ENCODE results near the gene LRRC7. TPM values are rescaled to one million over a fixed set of nuclear protein-coding genes. Genes with fewer than 3 reads are reported as not detected.

LRRC7 gene
- total RNA-seq, 3 donors from 2014 or later = not detected

DNA sequence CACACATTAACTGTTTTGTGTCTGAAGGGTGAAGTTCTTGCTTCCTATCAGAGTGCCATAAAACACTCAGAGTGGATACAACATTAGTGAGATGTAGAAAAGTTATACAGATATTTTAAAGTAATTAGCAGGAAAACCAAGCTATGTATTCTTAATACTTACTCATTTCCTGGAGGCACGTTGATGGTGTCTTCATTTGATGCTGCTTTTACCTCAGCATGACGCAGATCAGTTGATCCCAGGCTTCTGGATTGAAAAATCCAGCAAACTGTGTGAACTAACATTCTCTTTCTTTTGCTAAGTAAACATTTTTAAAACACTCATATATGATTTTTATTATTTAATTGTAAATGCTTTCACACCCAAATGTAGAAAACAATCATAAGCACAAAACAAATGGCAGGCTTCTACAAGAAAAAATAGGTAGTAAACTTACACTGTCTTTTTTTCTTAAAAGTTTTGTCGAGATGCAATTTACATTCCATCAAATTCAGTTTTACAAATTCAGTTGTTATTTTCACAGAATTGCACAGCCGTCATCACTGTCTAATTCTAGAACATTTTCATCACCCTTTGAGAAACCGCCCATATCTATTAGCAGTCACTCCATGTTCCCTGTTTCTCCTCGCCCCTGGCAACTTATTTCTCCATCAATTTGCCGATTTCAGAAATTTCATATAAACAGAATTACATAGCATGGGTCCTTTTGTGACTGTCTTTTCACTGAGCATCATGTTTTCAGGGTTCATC is 198.9 kb downstream of the LRRC7 start:
- intact Hi-C loops (cut with DNase I; ENCODE audit: low total_unique reads) = no loop called here

GRCh38 chr1:69776555-69776954 is 208.8 kb downstream of the LRRC7 start:
- no peak overlapping the region for H3K4me3 ChIP-seq
- H3K9me3 ChIP-seq = no peaks in the 10 kb centered on the region
- DNase-seq (ENCODE audit: low spot score in 2 of 2) = no peak
- intact Hi-C loops (cut with DNase I; ENCODE audit: low total_unique reads) = no loop called here
- H3K4me1 ChIP-seq = no peaks in the 10 kb centered on the region
- H3K27me3 ChIP-seq = no peaks in the 10 kb centered on the region
- no peaks in the 10 kb centered on the region for H3K36me3 ChIP-seq
- TF ChIP-seq POLR2AphosphoS5 (IDR thresholded peaks at IDR 0.05) = no peak
- TF ChIP-seq, protein P1, sequence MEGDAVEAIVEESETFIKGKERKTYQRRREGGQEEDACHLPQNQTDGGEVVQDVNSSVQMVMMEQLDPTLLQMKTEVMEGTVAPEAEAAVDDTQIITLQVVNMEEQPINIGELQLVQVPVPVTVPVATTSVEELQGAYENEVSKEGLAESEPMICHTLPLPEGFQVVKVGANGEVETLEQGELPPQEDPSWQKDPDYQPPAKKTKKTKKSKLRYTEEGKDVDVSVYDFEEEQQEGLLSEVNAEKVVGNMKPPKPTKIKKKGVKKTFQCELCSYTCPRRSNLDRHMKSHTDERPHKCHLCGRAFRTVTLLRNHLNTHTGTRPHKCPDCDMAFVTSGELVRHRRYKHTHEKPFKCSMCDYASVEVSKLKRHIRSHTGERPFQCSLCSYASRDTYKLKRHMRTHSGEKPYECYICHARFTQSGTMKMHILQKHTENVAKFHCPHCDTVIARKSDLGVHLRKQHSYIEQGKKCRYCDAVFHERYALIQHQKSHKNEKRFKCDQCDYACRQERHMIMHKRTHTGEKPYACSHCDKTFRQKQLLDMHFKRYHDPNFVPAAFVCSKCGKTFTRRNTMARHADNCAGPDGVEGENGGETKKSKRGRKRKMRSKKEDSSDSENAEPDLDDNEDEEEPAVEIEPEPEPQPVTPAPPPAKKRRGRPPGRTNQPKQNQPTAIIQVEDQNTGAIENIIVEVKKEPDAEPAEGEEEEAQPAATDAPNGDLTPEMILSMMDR (IDR thresholded peaks at IDR 0.05) = no peak
- no peak for TF ChIP-seq POLR2A (IDR thresholded peaks at IDR 0.05)
- H3K27ac ChIP-seq = no peak overlapping the region

More for the DNA sequence above, 198.9 kb downstream of the LRRC7 start:
- Histone ChIP-seq H3K27ac (no peak overlapping the region), H3K4me1 (no peaks in the 10 kb centered on the region), H3K36me3 (no peaks in the 10 kb centered on the region), H3K9me3 (no peaks in the 10 kb centered on the region), H3K4me3 (no peak overlapping the region), H3K27me3 (no peaks in the 10 kb centered on the region)
- DNase-seq (ENCODE audit: low spot score in 2 of 2) = no peak
- TF ChIP-seq, protein P1 (IDR thresholded peaks at IDR 0.05) = no peak
- TF ChIP-seq POLR2AphosphoS5 (IDR thresholded peaks at IDR 0.05) (no peak), POLR2A (IDR thresholded peaks at IDR 0.05) (no peak)

DNA sequence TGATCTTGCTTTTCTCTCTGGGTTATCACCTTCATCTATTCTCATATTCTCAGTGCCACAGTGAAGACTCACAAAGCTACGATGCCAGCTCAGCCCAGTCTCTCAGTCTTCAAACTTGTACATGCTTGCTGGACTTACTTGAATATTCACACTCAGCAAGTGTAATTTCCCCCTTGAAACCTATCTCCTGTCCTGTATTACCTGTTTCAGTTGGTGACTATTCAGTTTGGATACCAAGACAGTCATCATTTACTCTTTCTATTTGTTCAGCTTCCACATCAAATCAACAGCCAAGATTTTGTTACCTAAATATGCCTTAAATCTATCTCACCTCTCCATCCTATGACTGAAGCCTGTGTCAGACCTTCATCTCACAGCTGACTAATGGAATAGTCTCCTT is 209.7 kb downstream of the LRRC7 start:
- no peaks in the 10 kb centered on the region for H3K9me3 ChIP-seq
- intact Hi-C loops (cut with DNase I; ENCODE audit: low total_unique reads) = no loop called here
- TF ChIP-seq POLR2AphosphoS5 (IDR thresholded peaks at IDR 0.05) (no peak), POLR2A (IDR thresholded peaks at IDR 0.05) (no peak)
- TF ChIP-seq, protein P1 (IDR thresholded peaks at IDR 0.05) = no peak
- no peak for DNase-seq (ENCODE audit: low spot score in 2 of 2)
- no peaks in the 10 kb centered on the region for H3K4me1 ChIP-seq
- no peaks in the 10 kb centered on the region for H3K27me3 ChIP-seq
- no peak overlapping the region for H3K4me3 ChIP-seq
- no peak overlapping the region for H3K27ac ChIP-seq
- H3K36me3 ChIP-seq = no peaks in the 10 kb centered on the region

- Histone ChIP-seq H3K27me3 (no peaks in the 10 kb centered on the region), H3K36me3 (no peaks in the 10 kb centered on the region), H3K4me1 (no peaks in the 10 kb centered on the region), H3K9me3 (no peaks in the 10 kb centered on the region), H3K4me3 (no peak overlapping the region), H3K27ac (no peak overlapping the region)
- intact Hi-C loops (cut with DNase I; ENCODE audit: low total_unique reads) = no loop called here
- TF ChIP-seq POLR2AphosphoS5 (IDR thresholded peaks at IDR 0.05) (no peak), POLR2A (IDR thresholded peaks at IDR 0.05) (no peak)
- TF ChIP-seq, protein P1 (IDR thresholded peaks at IDR 0.05) = no peak
- no peak for DNase-seq (ENCODE audit: low spot score in 2 of 2)
Measured at GRCh38 chr1:69777971-69778370, 210.2 kb downstream of the LRRC7 start.

DNA sequence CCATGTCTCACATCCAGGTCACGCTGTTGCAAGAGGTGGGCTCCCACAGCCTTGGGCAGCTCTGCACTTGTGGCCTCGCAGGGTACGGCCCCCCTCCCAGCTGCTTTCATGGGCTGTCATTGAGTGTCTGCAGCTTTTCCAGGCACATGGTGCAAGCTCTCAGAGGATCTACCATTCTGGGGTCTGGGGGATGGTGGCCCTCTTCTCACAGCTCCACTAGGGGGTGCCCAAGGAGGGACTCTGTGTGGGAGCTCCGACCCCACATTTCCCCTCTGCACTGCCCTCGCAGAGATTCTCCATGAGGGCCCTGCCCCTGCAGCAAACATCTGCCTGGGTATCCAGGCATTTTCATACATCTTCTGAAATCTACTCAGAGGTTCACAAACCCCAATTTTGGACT is 219.4 kb downstream of the LRRC7 start:
- TF ChIP-seq POLR2A (IDR thresholded peaks at IDR 0.05) (no peak), POLR2AphosphoS5 (IDR thresholded peaks at IDR 0.05) (no peak)
- TF ChIP-seq, protein P1 (IDR thresholded peaks at IDR 0.05) = no peak
- no peaks in the 10 kb centered on the region for H3K36me3 ChIP-seq
- H3K27me3 ChIP-seq = no peaks in the 10 kb centered on the region
- no peak overlapping the region for H3K27ac ChIP-seq
- no peak for DNase-seq (ENCODE audit: low spot score in 2 of 2)
- H3K9me3 ChIP-seq = no peaks in the 10 kb centered on the region
- intact Hi-C loops (cut with DNase I; ENCODE audit: low total_unique reads) = no loop called here
- H3K4me1 ChIP-seq = no peaks in the 10 kb centered on the region
- no peak overlapping the region for H3K4me3 ChIP-seq

Measured in breast epithelium (tissue), 4 donors.